Osteocyte (in vitro differentiated cells): ENCODE results near the gene HGFAC. TPM values are rescaled to one million over a fixed set of nuclear protein-coding genes. Genes with fewer than 3 reads are reported as not detected.
A peak's percentile ranks its signal among the peaks of the same experiment; 100 is the strongest.

Experiments
- DNase-seq: peaks from one replicate; pipeline ENCODE4 v3.0.0; 2021; ENCODE audit warnings: mixed read lengths; ENCODE audit not compliant: unreplicated experiment; ENCODE audit errors: extremely low spot score
- H3K27ac Mint-ChIP-seq: one replicate; pipeline ENCODE4 v1.8.0; 2021; ENCODE audit warnings: mild to moderate bottlenecking, mixed read lengths; ENCODE audit not compliant: unreplicated experiment
- H3K27me3 Mint-ChIP-seq: one replicate; pipeline ENCODE4 v1.8.0; 2021; ENCODE audit warnings: mixed read lengths; ENCODE audit not compliant: unreplicated experiment
- H3K36me3 Mint-ChIP-seq: one replicate; pipeline ENCODE4 v1.8.0; 2021; ENCODE audit warnings: mixed read lengths; ENCODE audit not compliant: unreplicated experiment
- H3K4me1 Mint-ChIP-seq: one replicate; pipeline ENCODE4 v1.8.0; 2021; ENCODE audit warnings: mixed read lengths; ENCODE audit not compliant: unreplicated experiment
- H3K4me3 Mint-ChIP-seq: one replicate; pipeline ENCODE4 v1.8.0; 2021; ENCODE audit warnings: mild to moderate bottlenecking, moderate library complexity, mixed read lengths; ENCODE audit not compliant: unreplicated experiment
- H3K9me3 Mint-ChIP-seq: one replicate; pipeline ENCODE4 v1.8.0; 2021; ENCODE audit warnings: mixed read lengths; ENCODE audit not compliant: unreplicated experiment
- long read RNA-seq: library from polyadenylated mRNA; unstranded; transcript quantifications from one replicate; pipeline ENCODE4 v2.0.0, GENCODE V29; 2021
- total RNA-seq: library from RNA; stranded (reverse); gene quantifications from 2 replicates; pipeline ENCODE4 v1.2.1, GENCODE V29; 2021
- TF ChIP-seq, protein P1 (sequence below): fragments of 200-600 bp; sonication (generic); IDR thresholded peaks from 2 replicates; pipeline ENCODE4 v1.5.0; 2021; ENCODE audit warnings: antibody characterized with exemption, mild to moderate bottlenecking, moderate library complexity

The HGFAC gene
- 0.50 and 0.54 TPM in 2 replicates for total RNA-seq
- long read RNA-seq: 0 reads

DNA sequence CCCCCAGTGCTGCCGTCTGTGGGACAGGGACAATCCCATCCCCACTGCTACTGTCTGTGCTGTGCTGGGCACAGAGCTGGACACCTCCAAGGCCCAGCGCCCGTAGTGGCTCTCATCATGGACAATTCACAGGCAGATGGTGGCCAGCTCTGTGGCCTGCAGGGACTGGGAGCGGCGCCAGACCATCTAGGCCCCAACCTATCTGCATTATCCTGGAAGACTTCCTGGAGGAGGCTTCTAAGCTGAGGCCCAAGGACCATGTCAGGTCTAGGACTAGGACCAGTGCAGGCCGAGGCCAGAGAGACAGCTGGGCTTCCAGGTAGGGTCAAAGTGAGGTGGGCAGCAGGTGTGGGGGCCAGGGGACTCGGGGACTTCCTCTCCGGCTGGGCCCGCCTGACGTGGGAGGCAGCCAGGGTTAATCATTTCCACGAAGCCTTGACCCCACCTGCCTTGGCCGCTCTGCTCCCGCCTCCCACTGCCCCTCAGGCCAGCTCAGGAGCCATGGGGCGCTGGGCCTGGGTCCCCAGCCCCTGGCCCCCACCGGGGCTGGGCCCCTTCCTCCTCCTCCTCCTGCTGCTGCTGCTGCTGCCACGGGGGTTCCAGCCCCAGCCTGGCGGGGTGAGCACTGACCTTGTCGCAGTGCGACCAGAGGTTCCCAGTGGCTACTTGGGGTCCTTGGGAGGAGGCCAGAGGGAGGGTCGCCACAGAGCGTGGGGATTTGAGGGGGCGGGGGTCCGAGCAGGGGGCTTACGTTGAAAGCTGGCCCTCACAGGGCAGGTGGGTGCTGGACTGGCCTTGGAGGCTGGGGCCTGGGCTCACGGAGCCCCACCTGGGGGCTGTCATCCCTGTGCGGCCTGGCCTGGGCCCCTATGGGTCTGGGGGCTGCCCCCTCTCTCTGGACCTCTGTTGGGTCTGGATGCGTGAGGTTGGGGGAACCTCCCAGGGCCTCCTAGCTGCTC lies at the start of gene HGFAC:
HGFAC (plus strand) TSS at position 468 of the 959 bp plus-strand sequence; CDS start at position 502, 34 bp downstream.
- Mint-ChIP-seq H3K36me3 (no peaks in the 10 kb centered on the region), H3K4me1 (peaks cover 6% of the 10 kb centered on the region), H3K27ac (no peak within 1 kb of the TSS), H3K27me3 (no peaks in the 10 kb centered on the region), H3K4me3 (no peak within 1 kb of the TSS), H3K9me3 (no peaks in the 10 kb centered on the region)
- no peak for DNase-seq
- TF ChIP-seq, protein P1, sequence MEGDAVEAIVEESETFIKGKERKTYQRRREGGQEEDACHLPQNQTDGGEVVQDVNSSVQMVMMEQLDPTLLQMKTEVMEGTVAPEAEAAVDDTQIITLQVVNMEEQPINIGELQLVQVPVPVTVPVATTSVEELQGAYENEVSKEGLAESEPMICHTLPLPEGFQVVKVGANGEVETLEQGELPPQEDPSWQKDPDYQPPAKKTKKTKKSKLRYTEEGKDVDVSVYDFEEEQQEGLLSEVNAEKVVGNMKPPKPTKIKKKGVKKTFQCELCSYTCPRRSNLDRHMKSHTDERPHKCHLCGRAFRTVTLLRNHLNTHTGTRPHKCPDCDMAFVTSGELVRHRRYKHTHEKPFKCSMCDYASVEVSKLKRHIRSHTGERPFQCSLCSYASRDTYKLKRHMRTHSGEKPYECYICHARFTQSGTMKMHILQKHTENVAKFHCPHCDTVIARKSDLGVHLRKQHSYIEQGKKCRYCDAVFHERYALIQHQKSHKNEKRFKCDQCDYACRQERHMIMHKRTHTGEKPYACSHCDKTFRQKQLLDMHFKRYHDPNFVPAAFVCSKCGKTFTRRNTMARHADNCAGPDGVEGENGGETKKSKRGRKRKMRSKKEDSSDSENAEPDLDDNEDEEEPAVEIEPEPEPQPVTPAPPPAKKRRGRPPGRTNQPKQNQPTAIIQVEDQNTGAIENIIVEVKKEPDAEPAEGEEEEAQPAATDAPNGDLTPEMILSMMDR: no peak

DNA sequence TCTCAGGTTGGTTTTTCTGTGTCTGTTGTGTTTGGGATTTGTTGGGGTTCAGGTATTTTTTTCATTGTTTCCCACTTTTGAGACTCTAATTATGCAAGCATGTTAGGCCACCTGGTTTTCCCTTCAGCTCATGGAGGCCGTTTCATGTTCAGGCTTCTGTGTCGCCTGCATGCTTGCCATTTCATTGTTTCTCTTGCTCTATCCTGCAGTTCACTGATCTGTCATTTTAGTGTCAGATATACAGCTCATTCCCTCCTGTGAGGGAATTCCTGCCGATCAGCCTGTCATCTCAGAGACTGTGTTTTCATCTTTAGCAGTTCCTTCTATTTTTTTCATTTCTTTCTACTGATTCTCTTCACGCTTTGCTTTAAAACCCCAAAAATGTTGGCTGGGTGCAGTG lies 49.4 kb upstream of the HGFAC start:
- TF ChIP-seq, protein P1: no peak
- H3K4me3 Mint-ChIP-seq: no peak overlapping the region
- peaks cover 40% of the 10 kb centered on the region for H3K4me1 Mint-ChIP-seq
- H3K9me3 Mint-ChIP-seq: peaks cover 6% of the 10 kb centered on the region
- peak overlapping the region; percentile 1 for H3K27ac Mint-ChIP-seq
- H3K27me3 Mint-ChIP-seq: no peaks in the 10 kb centered on the region
- H3K36me3 Mint-ChIP-seq: peaks cover 10% of the 10 kb centered on the region
- no peak for DNase-seq

DNA sequence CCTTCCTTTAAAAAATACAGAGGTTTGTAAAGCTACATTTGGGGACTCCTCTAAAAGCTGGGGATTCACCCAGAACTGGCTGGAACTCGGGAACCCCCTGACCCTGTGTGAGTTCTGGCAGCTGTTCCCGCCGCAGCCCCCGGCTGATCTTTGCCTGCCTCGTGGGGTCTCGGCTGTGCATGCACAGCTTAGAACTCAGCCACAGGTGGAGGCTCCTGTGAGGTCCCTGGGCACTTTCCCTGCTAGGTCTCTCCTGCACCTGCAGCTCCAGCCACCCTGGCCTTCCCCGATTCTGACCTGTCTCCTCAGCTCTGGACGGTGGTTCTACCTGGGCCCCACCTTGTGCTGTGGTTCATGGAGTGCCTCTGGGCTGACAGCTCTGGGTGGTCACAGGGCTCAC lies 48.6 kb upstream of the HGFAC start:
- DNase-seq: no peak
- Mint-ChIP-seq H3K27me3 (no peaks in the 10 kb centered on the region), H3K4me1 (peaks cover 31% of the 10 kb centered on the region), H3K9me3 (peaks cover 6% of the 10 kb centered on the region), H3K36me3 (peaks cover 10% of the 10 kb centered on the region), H3K27ac (no peak overlapping the region), H3K4me3 (no peak overlapping the region)
- TF ChIP-seq, protein P1: no peak

DNA sequence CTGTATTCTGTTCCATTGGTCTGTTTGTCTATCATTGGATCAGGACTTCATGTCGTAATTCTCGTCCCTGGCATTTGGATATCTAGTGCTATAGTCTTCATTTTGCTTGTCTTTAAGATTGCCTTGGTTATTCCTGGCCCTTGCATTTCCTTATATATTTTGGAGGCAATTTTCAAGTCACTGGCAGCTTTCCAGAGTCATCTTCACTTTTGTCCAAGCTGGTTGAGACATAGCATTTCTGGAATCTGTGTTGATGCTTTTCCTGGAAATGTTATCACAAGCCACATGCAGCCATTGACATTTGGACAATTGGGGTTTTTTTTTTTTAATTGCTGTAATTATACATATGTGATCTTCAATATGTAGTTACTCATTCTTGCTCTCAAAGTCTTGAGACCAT lies 45.2 kb upstream of the HGFAC start:
- H3K4me1 Mint-ChIP-seq: peaks cover 7% of the 10 kb centered on the region
- no peaks in the 10 kb centered on the region for H3K27me3 Mint-ChIP-seq
- H3K4me3 Mint-ChIP-seq: no peak overlapping the region
- H3K9me3 Mint-ChIP-seq: peaks cover 6% of the 10 kb centered on the region
- DNase-seq: no peak
- TF ChIP-seq, protein P1: no peak
- peaks cover 10% of the 10 kb centered on the region for H3K36me3 Mint-ChIP-seq
- H3K27ac Mint-ChIP-seq: no peak overlapping the region

DNA sequence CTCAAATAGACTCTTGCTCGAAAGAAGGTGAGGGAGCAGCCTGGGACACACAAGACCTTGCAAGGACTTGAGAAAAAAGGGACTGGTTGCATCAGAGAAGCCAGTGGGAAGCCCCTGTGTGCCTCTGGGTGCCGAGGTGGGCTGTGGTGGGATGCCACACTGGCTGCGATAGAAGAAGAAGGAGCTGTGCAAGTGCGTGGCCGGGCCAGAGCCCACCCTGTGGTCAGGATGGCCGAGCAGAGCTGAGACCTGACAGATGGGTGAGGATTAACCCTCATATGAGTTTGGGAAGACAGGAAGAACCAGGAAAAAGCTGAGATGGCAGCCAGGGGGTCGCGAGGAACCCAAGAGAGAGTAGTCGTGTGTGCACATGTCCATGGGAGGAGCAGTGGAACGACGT lies 44.6 kb upstream of the HGFAC start:
- Mint-ChIP-seq H3K36me3 (peaks cover 10% of the 10 kb centered on the region), H3K4me3 (no peak overlapping the region), H3K27ac (no peak overlapping the region), H3K4me1 (peaks cover 7% of the 10 kb centered on the region), H3K9me3 (peaks cover 6% of the 10 kb centered on the region), H3K27me3 (no peaks in the 10 kb centered on the region)
- DNase-seq: no peak
- TF ChIP-seq, protein P1: no peak
